Measurements from ENCODE around the gene MINDY4.
A peak's percentile ranks its signal among the peaks of the same experiment; 100 is the strongest.

The MINDY4 gene

DNA sequence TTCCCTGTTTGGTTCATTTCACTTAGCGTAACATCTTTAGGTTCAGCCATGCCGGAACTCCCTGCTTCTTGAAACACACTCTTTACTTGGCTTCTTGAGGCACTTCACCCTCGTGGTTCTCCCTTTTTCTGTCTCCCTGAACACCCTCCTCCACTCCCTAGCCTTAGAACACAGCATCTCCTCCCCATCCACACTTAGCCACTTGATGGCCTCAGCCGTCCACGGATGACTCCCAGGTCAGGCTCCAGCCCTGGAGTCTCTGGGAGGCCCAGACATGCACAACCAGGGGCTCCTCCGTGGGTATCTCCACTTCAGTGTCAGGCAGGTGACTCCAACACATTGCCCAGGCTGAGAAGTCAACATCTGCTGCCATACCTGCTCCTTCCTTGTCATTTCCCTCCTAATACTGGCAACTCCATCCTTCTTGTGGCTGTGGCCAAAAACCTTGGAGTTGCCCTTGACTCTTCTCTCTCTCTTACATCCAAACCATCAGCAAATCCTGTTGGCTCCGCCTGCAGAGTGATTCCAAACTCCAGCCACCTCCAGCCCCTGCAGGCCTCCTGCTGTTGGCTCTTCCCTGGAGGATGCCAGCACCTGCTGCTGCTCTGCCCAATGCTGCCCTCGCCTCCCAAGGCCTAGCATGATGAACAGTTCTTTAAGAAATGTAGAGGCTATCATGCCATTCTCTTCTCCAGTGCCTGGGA is 27.7 kb upstream of the MINDY4 start:
- DNase-seq = no peak

DNA sequence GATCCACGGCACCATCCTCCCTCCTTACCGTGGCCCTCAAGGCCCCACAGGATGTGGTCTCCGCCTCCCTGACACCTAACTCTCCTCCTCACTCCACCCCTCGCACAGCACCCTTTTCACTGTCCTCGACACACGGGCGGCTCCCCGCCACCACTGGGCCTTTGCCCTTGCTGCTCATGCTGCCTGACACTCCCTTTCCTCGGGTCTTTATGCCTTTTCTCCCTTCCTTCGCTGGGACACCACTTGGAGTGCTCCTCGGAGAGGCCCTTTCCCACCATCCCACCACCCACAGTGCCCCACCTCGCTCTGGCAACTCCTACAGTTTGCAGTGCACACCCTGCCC is 27.2 kb upstream of the MINDY4 start:
- DNase-seq = no peak

DNA sequence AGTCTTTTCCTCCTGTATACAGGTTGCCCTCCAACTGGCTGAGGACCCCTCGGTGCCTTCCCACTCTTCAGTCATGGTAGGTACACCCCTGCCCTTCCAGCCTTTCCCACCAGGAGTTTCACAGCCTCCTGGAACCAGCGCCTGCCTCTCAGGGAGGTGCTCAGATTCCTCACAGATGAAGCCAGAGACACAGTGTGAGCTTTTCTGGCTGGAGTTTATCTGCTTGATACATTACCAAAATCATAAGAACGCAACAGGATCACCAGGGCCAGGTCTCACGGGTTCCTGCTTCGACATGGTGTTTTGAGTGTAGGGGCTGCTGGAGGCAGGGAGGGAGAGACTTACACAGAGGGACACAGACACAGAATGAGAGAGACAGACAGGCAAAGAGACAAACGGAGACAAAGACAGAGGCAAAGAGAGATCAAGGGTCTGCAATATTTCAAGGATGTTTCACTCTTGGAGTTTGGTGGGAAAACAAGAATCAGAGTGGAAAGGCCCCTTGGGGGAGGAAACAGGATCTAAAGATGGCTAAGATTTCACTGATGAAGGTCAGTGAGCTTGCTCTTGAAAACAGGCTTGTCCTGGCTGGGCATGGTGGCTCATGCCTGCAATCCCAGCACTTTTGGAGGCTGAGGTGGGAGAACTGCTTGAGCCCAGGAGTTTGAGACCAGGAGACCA is 25.8 kb upstream of the MINDY4 start:
- no peak for DNase-seq

DNA sequence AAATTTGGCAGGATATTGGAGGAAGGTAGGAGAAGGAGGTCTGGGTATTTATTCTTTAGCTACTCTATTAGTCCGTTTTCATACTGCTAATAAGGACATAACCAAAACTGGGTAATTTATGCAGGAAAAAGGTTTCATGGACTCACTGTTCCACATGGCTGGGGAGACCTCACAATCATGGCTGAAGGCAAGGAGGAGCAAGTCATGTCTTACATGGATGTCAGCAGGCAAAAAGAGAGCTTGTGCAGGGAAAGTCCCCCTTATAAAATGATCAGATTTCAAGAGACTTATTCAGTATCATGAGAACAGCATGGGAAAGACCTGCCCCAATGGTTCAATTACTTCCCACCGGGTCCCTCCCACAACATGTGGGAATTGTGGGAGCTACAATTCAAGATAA is 21.2 kb upstream of the MINDY4 start:
- DNase-seq = no peak

DNA sequence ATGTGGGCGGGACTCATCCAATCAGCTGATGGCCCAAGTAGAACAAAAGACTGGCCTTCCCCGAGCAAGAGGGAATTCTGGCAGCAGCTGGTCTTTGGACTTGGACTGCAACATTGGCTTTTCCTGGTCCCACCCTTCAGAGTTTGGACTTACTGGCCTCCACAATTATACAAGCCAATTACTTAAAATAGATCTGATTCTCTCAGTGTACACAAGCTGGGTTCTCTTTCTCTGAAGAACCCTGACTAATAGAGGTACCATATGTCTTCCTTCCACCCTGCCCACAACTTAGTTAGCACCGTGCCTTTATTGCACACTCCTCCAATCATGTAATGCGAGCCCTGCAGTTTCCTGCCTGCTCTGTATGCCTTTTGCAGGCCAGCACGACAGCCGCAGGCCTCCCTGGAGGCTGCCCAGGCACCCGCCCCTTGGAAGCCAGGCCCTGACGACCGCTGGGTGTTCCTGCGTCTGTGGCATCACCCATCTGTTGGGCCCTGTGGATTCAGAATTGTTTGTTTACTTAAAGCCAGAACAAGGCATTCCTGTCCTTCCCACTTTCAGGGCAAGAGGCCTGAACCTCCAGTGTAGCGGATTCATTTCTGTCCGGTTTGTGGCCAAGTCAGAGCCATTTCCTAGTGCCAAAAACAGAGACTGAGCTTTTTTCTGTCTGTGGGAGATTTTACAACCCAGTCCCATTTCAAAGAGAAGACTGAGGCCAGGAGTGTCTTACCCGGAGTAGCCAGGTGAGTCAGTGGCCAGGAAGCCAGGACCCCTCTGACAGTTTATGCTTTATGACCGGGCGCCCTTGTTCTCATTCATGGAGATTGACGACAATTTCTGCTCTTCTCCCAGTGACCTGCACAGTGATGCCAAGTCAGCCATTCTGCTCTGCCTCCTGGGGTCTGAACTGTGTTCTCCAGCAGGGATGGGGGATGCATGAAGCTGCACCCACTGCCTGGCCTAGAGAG is 20.2 kb upstream of the MINDY4 start:
- DNase-seq = peak; percentile 28

DNA sequence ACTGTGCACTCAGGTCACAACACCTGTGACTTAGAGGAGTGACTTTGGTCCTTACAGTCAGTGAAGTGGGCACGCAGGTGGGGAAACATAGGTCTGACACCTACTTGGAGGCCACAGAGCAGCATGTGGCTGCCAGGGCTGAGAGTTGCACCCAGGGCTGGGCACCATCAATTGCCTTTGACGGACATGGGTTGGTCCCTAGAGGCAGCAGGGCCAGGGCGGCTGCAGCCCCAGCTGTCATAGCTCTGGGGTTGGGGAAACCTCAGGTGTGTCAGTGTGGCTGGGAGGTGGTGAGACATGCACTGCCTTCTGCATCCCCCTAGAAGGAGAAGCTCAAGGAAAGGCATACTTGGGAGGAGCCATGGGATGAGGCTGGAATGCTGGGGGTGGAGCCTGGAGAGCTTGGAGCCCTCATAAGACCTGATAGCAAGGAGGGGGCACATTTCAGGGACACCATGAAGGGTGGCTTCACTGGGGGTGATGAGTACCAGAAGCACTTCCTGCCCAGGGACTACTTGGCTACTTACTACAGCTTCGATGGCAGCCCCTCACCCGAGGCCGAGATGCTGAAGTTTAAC is 19.4 kb upstream of the MINDY4 start, which contains the start of gene INMT:
TSS of gene INMT (plus strand) at position 440 of the 578 bp plus-strand sequence. CDS start at position 456, 16 bp downstream.
- no peak for DNase-seq

DNA sequence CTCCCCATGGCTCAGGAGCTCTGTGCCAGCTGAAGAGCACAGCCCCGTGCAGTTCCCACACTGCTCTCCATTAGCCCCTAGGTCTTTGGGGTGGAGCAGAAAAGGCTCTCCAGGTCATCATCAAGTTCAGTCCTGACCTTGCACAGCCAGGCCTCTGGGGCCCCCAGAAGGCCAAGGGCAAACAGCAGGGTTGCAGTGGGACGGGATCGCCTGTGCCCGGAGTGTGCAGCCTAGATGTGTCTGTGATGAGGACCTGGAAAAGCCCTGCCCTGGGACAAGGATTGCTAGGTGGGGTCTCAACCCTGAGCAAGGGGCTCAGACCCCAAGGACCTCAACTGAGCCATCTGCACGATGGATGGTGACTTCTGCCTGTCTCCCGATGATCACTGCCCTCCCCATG is 18.7 kb upstream of the MINDY4 start:
- DNase-seq = no peak

DNA sequence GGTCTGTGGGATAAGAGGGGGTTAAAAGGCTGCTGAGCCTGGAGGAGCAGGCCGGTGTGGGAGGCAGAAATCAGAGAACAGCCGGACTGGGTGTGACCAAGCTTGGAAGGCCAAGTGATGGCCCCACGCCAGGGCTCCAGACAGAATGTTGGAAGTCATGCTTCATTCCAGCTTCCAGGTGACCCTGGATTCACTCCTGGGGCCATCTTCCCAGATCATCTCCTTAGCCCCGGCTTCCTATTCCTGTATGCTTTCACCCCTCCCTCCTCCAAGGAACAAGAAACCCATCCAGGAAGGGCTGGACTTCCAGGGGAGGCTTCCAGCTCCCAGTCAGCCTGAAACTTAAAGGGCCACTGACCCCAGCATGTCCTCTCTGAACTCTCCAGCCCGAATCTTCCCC is 18.2 kb upstream of the MINDY4 start:
- no peak for DNase-seq

DNA sequence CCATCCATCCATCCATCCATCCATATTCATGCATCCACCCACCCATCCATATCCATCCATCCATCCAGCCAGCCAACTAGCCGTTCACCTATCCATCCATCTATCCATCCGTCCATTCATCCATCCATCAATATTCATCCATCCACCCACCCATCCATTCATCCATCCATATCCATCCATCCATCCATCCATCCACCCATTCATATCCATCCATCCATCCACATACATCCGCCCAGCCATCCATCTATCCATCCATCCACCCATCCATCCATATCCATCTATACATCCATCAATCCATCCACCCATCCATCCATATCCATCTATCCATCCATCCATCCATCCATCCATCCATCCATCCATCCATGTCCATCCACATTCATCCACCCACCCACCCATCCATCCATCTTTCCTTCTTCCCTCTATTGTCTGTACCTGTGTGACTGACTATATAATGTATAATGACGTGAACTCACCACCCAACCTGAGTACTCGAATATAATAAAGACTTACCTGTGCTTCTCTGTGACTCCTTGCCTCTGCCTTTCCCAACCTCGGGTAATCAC is 16.8 kb upstream of the MINDY4 start:
- no peak for DNase-seq

DNA sequence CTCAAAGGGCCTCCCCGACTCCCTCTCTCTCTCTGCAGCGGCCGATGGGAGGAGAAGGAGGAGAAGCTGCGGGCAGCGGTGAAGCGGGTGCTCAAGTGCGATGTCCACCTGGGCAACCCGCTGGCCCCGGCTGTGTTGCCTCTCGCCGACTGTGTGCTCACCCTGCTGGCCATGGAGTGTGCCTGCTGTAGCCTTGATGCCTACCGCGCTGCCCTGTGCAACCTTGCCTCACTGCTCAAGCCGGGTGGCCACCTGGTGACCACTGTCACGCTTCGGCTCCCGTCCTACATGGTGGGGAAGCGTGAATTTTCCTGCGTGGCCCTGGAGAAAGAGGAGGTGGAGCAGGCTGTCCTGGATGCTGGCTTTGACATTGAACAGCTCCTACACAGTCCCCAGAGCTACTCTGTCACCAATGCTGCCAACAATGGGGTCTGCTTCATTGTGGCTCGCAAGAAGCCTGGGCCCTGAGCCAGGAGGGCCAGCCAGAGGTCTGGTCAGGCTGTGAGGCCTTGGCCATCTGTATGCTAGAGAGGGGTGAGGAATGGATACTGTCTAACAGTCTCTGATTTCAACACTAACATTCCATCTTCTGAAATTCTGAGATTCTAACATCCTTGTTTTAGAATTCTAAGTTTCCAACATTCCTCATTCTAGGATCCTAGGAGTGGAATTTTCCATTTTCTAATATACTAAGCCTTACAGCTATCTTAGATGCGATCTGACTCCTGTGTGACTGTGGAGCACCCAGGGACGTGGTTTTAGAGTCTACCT is 15.6 kb upstream of the MINDY4 start:
- DNase-seq = no peak

DNA sequence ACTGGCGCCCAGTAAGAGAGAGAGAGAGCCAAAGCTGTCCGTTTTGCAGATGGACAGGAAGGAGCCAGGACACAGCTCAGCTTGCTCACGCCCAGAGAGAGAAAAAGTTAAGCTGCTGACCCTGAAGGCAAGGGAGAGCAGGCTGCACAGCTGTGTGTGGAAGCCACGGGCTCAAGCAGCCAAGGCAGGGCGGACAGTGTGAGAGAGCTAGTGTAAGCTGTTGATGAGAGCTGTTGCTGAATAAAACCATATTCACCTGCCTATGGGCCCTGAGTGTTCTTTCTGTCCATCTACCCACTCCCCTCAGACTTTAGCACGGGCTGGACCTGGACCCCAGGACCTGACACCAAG is 13.9 kb upstream of the MINDY4 start:
- no peak for DNase-seq

DNA sequence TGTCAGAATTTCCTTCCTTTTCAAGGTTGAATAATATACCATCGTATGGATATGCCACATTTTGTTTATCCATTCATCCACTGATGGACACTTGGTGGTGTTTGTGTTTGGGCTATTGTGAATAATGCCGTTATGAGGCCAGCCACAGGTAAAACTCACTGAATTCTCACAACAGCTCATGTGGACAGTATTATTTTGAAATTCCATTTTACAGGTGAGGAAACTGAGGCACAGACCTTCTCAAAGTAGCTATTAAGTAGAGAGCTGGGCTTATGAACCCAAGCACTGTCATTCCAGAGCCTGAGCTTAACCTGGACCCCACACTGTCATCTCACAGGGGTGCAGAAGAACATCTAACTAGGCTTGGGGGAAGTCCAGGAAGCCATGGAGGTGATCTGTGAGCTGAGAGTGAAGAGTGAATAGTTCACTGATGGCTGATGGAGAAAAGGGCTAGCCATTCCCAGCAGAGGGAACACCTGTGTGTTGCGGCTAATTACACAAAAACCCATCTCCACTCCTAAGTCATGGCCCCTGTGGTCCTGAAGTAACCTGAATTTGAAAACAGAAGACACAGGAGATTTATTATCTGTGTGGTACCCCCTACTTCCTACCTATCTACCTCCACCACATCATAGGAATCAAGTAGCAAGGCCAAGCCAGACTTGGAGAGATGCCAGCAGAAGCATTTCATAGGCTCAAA is 10.6 kb upstream of the MINDY4 start:
- no peak for DNase-seq

DNA sequence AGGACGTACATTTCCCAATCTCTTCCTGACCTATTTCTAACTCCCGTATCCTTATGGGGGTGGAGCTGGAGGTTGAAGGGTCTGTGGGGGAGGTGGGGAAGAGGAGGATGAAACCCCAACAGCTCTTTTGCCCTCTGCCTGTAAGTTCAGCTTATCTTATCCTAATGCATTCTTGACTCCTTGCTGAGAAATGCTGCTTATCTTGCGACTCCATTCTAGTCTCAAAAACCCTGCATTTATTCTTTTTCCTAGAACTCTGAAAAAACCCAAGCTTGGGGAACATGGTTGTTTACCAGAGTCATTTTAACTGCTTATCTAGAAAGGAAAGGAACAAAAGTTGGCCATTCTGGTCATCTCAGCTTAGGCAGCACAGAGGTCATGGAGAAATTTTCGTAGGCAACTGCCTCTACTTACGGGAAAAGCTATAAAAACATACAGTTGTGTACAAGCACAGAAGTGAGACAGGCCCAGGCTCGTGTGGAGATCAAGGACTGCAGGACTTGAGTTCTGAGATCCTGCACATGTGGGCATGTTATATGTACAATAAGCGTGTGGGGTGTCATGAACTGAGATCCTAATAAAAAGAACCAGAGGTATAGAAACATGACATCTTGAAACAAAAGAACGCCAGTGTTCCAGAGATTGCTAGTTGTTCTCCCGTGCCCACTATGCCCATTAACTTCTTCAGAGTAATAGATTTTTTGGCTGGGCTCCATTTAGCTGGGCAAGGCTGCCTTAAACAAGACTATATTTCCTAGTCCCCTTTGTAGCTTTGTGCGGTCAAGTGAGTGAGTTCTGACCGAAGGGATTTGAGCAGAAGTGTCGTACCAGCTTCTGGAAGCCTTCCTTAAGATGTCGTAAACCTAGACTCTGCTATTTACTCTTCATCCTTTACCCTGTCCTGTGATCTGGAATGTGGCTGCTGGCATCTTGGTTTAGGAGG is 9.7 kb upstream of the MINDY4 start:
- DNase-seq = no peak

DNA sequence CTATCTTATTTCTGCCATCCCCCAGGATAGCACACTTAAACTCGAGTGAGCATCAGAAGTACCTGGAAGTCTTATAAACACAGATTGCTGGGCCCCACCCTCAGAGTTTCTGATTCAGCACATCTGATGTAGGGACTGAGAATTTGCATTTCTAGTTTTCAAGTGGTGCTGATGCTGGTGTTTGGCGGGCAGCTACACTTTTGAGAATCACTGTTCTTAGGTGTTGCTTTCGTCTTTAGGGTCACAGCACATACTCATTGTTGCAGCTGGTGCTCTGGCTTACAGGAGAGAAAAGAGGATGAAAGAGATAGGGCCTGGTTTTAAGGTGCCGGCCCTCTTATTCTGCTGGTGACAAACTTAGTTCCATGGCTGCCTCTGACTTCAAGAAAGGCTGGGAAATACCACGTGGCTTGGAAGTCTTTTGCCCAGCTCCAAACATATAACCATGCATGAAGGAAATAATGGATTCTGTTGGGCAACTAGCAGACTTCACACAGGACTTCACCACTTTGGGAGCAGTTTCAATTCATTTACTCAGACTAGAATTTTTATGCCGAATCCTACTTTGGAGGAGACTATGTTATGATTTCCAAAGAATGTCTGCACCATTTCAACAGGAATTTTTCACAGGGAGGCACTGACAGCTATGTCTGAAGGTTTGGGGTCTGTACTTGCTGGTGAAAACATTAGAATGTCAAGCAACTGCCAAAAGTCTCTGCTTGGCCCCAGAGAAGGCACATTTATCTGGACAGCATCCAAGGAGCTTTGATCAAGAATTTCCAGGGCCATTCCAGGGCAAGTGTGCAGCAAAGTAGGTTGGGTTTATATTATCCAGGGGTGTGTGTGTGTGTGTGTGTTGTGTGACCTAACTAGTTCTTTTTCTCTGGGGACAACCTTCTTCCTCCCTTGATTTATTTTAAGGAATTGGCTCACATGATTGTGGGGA is 6.9 kb upstream of the MINDY4 start:
- DNase-seq = no peak

DNA sequence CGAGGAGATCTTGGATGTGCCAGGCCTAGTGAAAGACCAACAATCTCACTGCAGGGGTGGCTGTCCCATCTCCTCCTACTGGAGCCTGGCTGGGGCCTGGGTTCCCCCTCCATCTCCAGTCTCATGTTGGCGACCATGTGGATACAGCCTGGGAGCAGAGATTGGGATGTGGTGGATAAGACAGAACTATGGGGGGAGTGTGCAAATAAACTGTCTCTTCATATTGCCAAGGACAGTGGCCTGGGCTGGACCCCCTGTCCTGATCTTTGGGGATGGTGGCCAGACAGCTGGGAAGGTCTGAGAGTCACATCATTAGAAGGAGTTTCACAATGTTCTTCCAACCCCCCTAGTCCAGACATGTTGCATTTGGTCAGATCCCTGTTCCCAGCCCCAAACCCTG is 5.8 kb upstream of the MINDY4 start:
- DNase-seq = no peak

DNA sequence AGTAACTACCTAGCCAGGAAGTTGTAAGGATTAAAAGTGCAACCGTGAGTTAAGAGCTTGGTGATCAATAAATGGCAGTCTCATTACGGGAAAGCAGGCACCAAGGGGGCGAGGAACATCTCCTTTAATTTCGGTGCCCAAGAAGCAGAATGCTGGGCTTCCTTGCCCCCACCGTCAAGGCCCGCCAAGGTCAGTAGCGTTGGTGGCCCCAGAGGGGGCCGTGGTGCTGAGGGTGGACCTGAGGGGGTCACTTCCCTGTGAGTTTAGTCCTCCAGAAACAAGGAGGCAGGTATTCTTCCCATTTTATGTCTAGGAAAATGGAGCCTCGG is 408 bp upstream of the MINDY4 start:
- DNase-seq = no peak

DNA sequence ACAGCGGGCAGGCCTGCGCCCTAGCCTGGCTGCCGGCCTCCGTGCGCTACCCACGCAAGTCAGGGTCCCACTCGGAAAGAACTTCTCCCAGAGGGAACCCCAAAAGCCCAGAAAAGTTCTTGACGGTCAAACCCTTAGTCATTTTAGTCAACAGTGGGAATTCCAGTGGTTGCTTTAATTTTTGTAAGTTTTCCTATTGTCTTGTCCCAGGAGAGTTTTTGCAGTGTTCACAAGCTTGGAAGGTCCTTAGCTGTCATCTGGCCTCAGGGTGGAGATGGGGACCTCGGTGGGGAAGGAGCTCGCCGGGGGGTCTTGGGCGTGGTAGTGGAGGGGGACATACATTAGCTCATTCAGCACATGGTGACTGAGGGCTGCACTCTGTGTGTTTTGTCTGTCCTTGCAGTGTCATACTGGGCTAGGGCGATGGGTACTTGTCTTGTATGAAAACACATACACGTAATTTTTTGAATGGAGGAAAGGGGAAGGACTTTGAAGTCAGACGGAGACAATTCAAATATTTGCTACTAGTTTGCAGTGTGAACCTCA is 736 bp downstream of the MINDY4 start:
- DNase-seq = no peak

DNA sequence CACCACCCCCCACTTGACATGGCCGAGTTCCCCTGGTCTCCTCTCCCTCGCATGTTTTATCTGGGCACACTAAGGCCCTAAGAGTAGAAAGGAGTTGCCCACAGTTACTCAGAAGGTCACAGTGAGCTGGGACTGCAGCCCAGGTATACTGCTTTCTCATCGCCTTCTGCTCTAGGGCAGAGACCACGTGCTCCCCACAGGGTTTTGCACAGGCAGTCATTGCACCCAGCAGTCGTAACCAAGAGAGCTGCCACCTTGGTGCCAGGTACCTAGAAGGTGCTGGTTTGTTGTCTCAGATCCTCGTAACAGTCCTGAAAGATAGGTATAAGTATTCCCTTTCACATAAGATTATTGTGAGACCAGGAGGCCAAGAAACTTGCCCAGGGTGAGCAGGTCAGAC is 1.8 kb downstream of the MINDY4 start:
- no peak for DNase-seq

DNA sequence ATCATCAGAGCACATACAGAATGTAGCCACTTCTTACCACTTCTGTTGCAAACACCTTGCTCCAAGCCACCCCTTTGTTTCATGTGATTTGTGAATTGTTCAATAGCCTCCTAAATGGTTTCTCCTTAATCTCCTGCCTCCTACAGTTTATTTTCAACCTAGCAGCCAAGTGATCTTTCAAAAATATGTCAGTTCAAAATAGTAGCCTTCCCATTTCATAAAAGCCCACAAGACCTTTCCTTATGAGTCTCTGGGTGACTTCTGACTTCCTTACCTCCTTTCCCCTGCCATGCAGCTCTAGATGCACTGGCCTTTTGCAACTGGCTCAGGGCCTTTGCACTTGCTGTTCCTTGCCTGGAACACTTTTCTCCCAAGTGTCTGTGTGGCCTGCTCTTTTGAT is 4.8 kb downstream of the MINDY4 start:
- DNase-seq = no peak

Measured in NCI-H2107 (cell line).